ENCODE data around the gene IL16. TPM values are rescaled to one million over a fixed set of nuclear protein-coding genes. Genes with fewer than 3 reads are reported as not detected.

IL16 gene
- polyA plus RNA-seq, 1 experiment, result 0.01 TPM

DNA sequence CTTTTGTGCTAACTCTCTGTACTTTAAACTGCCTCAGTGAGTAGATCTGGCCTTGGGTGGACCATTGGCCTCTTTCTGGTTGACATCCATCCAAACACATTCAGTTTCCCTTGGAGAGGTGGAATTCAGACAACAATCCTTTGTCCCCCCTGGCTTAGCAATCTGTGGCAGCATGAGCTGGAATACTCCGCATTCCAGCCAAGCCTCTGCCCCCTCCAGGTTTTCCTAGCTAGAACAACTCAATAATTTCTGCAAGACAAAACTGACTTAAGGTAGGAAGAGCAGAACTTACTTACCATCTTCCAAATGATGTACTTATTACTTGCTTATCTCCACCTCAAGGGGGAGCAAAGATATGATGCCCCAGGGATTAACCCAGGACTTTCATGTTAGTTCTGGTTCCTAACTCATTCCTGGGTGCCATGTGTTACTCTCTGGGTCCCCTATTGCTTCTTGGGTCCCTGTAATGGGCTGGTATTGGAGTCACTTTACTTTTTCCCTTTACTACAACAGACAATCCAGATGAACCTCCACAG is 21.8 kb upstream of the IL16 start:
- H3K4me3 ChIP-seq (ENCODE audit: low read depth, low read length), result no peak overlapping the region
- ChIA-PET POLR2A (no interaction called here), CTCF (interaction anchor here (0.9 to 2.8 kb wide), 5 partner anchors 11 to 102 kb away, joined by 3 to 17 read pairs (median 4); no protein-coding TSS in a partner anchor)
- no peaks in the 10 kb centered on the region for H3K36me3 ChIP-seq (ENCODE audit: control insufficient read depth, insufficient read depth, low read length)
- TF ChIP-seq, protein P1, sequence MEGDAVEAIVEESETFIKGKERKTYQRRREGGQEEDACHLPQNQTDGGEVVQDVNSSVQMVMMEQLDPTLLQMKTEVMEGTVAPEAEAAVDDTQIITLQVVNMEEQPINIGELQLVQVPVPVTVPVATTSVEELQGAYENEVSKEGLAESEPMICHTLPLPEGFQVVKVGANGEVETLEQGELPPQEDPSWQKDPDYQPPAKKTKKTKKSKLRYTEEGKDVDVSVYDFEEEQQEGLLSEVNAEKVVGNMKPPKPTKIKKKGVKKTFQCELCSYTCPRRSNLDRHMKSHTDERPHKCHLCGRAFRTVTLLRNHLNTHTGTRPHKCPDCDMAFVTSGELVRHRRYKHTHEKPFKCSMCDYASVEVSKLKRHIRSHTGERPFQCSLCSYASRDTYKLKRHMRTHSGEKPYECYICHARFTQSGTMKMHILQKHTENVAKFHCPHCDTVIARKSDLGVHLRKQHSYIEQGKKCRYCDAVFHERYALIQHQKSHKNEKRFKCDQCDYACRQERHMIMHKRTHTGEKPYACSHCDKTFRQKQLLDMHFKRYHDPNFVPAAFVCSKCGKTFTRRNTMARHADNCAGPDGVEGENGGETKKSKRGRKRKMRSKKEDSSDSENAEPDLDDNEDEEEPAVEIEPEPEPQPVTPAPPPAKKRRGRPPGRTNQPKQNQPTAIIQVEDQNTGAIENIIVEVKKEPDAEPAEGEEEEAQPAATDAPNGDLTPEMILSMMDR (IDR thresholded peaks at IDR 0.05; ENCODE audit: insufficient read depth, low read depth, low read length), result peak; percentile 13; the same call in 1 of the 2 replicates
- peaks cover 2% of the 10 kb centered on the region for H3K27me3 ChIP-seq (ENCODE audit: control insufficient read depth, insufficient read depth, low read length)
- no peak for DNase-seq (ENCODE audit: low read depth)

DNA sequence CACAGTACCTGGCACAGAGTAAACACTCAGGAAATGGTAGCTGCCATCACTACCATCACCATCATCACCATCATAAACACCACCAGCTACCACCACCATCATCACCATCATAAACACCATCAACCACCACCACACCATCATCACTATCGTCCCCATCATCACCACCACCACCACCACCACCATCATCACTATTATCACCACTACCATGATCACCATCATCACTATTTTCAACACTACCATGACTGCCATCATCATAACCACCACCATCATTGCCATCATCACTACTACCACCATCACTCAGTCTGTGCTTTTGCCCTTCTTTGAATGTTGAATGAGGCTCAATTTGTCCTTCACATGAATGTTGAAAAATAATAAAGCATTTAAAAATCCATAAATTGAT is 21.2 kb upstream of the IL16 start:
- ChIA-PET POLR2A (no interaction called here), CTCF (interaction anchor here (1.8 kb wide), 1 partner anchor 12 kb away, joined by 4 read pairs; no protein-coding TSS in a partner anchor)
- H3K4me3 ChIP-seq (ENCODE audit: low read depth, low read length), result no peak overlapping the region
- peaks cover 2% of the 10 kb centered on the region for H3K27me3 ChIP-seq (ENCODE audit: control insufficient read depth, insufficient read depth, low read length)
- DNase-seq (ENCODE audit: low read depth), result no peak
- TF ChIP-seq, protein P1 (IDR thresholded peaks at IDR 0.05; ENCODE audit: insufficient read depth, low read depth, low read length), result no peak
- no peaks in the 10 kb centered on the region for H3K36me3 ChIP-seq (ENCODE audit: control insufficient read depth, insufficient read depth, low read length)

DNA sequence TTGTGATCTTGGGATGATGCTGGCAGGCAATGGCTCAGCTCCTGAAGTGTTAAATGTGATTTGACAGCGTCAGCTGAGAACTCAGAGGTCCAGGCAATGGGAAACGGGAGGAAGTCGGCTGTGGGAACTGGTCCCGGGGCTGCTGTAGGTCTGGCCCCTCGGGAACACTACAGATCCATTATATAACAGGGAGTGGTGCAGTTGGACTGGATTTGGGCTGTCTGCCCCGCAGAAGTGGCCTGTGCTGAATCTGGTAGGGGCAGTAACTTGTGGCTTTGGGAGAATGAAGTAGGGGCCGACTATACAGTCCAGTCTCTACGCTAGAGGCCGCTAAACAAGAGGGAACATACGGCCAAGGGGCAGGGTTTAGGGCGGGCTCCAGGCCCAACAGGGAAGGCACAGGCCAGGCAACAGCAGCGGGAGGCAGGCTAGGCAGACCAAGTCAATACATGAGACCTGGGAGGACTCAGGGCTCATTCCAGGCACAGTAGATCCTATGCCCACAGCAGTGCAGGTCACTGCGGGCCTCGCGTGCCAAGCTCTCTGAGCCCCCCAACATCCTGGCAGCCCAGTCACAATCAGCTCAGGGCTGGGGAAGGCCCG is 20.3 kb upstream of the IL16 start:
- no peak for DNase-seq (ENCODE audit: low read depth)
- Histone ChIP-seq H3K4me3 (ENCODE audit: low read depth, low read length) (no peak overlapping the region), H3K27me3 (ENCODE audit: control insufficient read depth, insufficient read depth, low read length) (peaks cover 2% of the 10 kb centered on the region), H3K36me3 (ENCODE audit: control insufficient read depth, insufficient read depth, low read length) (no peaks in the 10 kb centered on the region)
- POLR2A ChIA-PET, result no interaction called here
- TF ChIP-seq, protein P1 (IDR thresholded peaks at IDR 0.05; ENCODE audit: insufficient read depth, low read depth, low read length), result no peak
- CTCF ChIA-PET, result interaction anchor here (1.8 kb wide), 1 partner anchor 13 kb away, joined by 4 read pairs; no protein-coding TSS in a partner anchor

DNA sequence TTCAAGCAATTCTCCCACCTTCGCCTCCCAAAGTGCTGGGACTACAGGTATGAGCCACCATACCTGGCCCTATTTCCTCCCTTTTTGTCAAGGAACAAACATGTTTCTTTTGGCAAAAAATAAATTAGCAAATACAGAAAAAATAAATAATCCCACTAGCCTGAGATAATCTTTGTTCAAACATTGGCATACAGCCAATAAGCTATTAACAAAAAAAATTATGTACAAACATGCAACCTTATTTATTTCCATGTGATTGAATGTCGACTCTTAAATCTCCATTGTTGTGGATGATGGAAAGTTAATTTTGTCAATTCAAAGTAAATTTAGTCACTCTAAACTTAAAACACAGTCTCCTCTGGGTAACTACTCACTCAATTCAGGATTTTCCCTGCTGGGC is 18.3 kb upstream of the IL16 start:
- peaks cover 9% of the 10 kb centered on the region for H3K27me3 ChIP-seq (ENCODE audit: control insufficient read depth, insufficient read depth, low read length)
- TF ChIP-seq, protein P1 (IDR thresholded peaks at IDR 0.05; ENCODE audit: insufficient read depth, low read depth, low read length), result no peak
- POLR2A ChIA-PET, result no interaction called here
- CTCF ChIA-PET, result no interaction called here
- no peak for DNase-seq (ENCODE audit: low read depth)
- no peak overlapping the region for H3K4me3 ChIP-seq (ENCODE audit: low read depth, low read length)
- no peaks in the 10 kb centered on the region for H3K36me3 ChIP-seq (ENCODE audit: control insufficient read depth, insufficient read depth, low read length)

DNA sequence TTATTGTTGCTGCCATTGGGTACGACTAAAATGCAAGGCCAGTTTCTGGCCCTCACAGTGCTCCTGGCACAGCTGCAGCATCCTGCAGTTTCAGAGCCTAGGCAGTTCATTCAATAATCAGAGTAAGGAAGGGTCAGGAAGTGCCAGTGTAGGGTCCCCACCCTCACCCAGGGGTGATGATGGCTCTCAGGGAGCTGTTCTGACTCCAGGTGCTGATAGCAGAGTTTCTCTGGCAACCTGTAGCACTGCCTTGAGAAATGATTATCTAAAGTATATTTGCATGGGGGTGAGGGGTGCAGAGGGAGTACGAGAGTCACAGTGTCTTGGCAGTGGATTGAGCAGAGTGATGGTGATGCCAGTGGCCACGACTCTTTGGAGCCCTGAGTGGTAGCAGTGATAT is 15.5 kb upstream of the IL16 start:
- CTCF ChIA-PET, result interaction anchor here (1.0 kb wide), 1 partner anchor 85 kb away, joined by 3 read pairs; no protein-coding TSS in a partner anchor

More for the DNA sequence above, 15.5 kb upstream of the IL16 start:
- POLR2A ChIA-PET, result no interaction called here
- no peak overlapping the region for H3K4me3 ChIP-seq (ENCODE audit: low read depth, low read length)
- TF ChIP-seq, protein P1 (IDR thresholded peaks at IDR 0.05; ENCODE audit: insufficient read depth, low read depth, low read length), result no peak
- peaks cover 13% of the 10 kb centered on the region for H3K27me3 ChIP-seq (ENCODE audit: control insufficient read depth, insufficient read depth, low read length)
- no peak for DNase-seq (ENCODE audit: low read depth)
- H3K36me3 ChIP-seq (ENCODE audit: control insufficient read depth, insufficient read depth, low read length), result no peaks in the 10 kb centered on the region
